NCI-H524 (cell line): ENCODE results near the gene ZNF764.
"Not testable (repeated sequence)": the region's sequence is repeated elsewhere in the genome, so short reads cannot be mapped to it uniquely, and the experiment has no call there.

Source experiments
- DNase-seq, 2 experiments: peaks; one replicate each; lab custom pipeline; 2025; lab: John Stamatoyannopoulos, UW

ZNF764 gene

DNA sequence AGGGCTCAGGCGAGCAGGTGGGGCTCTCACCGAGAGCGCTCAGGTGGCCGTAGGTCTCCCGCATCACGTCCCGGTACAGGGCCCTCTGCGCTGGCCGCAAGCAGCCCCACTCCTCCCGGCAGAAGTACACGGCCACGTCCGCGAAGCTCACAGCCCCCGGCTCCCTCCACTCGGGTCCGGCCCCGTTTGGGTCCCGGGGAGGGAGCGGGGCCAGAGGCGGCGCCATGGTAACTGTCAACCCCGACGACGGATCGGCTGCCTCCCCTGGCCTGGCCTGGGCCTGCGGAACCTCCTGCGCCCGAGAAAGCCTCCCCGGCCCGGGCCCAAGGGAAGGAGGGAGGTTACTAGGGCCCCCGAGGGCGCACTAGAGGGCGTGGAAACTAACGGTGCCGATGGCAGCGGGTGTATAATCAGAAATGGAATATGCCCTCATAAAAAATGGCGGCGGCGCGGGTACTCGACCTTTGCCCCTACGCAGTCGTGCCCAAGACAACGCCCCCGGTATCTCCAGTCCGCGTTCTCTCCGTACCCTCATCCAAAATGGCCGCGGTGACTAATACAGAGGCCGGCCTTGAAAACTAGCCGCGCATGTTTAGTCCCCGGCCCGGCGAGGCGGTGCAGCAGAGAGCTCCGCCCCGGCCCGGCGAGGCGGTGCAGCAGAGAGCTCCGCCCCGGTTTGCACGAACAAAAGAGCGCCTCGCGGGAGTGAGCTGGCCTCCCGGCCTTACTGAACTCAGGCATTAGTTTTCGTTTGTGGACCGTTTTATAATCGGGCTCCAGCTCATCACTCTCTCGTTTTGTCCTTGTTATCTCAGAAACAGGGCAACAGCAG, at the start of gene ZNF764:
ZNF764 (minus strand) TSS at position 418 of the 832 bp plus-strand sequence; CDS start at position 226, 192 bp downstream.
- peak; percentile 95 to 99 for DNase-seq

DNA sequence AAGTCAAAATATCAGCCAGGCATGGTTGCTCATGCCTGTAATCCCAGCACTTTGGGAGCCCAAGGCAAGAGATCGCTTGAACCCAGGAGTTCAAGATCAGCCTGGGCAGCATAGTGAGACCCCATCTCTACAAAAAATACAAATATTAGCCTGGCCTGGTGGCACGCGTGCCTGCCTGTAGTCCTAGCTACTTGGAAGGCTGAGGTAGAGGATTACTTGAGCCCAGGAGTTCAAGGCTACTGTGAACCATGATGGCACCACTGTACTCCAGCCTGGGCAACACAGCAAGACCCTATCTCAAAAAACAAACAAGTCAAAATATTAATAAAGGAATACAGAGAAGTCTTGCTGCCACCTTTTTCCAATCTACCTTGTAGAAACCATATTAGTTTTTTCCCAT, 47.8 kb upstream of the ZNF764 start:
- DNase-seq, result no peak

DNA sequence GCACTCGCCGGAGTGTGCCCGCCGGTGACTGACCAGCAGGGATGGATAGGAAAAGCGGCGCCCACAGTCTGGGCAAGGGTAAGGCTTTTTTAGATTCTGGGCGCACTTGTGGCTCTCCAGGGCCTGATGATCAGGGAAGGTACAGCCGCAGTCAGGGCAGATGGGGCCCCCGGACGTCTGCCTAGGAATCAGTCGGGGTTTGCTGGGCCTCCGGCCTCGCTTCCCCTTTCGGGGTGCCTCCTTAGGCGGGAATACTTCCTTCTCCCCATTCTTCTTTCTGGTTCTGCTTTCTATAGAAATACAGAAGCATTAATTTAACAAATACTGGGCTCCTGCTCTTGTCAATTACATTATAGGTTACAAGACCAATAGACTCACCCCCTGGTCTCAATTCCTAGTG, 47.0 kb upstream of the ZNF764 start:
- no peak for DNase-seq

DNA sequence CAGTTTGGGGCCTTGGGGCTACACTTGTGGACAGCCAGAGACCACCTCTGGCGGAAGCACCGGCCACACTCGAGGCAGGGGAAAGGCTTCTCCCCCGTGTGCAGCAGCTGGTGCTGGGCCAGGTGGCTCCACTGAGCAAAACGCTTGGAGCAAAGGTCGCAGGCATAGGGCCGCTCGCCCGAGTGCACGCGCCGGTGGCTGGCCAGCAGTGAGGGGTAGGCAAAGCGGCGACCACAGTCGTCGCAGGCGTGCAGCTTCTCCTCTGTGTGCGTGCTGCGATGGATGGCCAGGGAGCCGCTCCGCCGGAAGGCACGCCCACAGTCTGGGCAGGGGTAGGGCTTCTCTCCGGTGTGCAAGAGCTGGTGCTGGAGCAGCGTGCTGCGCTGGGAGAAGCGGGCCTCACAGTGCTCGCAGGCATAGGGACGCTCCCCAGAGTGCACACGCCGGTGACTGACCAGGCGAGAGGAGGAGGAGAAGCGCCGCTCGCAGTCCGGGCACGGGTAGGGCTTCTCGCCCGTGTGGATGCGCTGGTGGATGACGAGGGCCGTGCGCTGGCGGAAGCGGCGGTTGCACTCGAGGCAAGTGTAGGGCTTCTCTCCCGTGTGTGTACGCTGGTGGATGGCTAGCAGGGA, 46.3 kb upstream of the ZNF764 start:
- DNase-seq, result no peak

- no peak for DNase-seq
Observed at GRCh38 chr16:30603945-30604315, 45.8 kb upstream of the ZNF764 start.

DNA sequence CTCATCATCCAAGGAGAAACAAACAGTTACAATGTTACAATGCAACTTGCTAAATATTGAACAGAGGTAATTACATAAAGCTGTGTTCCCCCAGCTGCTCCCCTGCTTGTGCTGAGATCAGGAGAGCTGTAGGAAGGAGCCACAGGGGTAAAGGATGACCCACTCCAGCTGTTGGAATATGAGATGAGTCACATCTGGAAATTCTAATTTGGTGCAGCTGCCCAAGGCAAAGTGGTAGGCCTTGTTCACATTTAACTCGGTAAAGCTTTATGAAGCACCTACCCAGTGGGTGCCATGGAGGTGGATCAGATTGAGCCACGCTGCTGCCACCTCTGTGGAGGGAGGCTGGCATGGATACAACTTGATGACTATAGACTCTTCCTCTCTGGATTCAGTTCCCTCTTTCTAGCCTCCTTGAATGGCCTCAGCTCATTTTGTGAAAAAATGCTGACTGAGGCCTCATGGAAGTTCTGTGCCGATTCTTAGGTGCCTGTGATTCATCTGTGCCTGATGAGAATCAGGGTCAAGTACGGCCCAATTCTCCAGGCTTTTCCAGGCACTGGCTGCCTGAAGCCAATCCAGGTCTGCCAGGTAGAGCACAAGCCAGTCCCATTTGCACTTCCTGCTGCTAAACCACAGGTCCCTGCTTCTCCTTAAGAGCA, 44.6 kb upstream of the ZNF764 start:
- no peak for DNase-seq

GRCh38 chr16:30601966-30602365, 43.8 kb upstream of the ZNF764 start:
- DNase-seq, result no peak

GRCh38 chr16:30600929-30601328, 42.8 kb upstream of the ZNF764 start:
- DNase-seq, result no peak

GRCh38 chr16:30600215-30600614, 42.0 kb upstream of the ZNF764 start:
- DNase-seq, result no peak

- no peak for DNase-seq
Observed at GRCh38 chr16:30592871-30593270, 34.7 kb upstream of the ZNF764 start.

- DNase-seq, result not testable (repeated sequence)
Observed at GRCh38 chr16:30590869-30591268, 32.7 kb upstream of the ZNF764 start.

- DNase-seq, result not testable (repeated sequence)
Observed at GRCh38 chr16:30589582-30589981, 31.4 kb upstream of the ZNF764 start.

DNA sequence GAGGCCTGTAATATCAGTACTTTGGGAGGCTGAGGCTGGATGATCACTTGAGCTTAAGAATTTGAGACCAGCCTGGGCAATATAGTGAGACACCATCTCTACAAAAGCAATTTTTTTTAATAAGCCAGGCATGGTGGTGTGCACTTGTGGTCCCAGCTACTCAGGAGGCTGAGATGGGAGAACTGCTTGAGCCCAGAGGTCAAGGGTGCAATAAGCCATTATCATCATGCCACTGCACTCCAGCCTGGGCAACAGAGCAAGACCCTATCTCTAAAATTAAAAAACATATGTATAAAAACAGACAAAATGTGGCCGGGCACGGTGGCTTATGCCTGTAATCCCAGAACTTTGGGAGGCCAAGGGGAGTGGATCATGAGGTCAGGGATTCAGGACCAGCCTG, 30.5 kb upstream of the ZNF764 start:
- no peak for DNase-seq

DNA sequence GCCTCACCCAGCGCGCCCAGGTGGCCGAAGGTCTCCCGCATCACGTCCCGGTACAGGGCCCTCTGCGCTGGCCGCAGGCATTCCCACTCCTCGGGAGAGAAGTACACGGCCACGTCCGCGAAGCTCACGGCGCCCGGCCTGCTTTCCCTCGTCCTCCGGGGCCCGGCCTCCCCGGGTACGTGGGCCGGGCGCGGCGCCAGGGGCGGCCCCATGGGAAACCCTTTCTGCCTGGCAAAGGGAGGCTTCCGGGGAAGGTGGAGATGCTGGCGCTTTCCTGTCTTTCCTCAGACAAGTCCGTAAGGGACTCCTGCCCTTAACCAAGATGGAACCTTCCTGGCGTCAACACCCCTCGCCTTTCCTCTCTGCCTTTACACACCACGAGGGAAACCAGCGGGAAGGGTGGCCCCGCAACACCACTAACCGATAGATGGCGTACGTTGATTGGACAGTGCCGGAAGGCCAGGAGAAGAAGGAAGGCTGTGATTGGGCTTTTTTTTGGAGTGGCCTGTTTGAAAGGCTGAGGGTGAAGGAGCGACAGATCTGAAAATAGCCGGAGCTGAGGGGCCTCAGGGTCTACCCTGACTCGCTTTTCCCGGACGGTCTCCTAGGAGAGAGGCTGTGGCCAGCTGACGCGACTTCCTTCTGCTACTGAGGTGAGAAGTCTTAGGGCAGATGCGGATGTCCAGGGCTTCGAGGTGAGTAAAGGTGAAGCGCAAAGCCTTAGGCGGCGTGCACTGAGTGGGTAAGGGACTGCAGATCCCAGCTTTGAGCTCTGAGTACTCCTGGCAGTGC, 27.4 kb upstream of the ZNF764 start, which contains the start of gene ZNF785:
ZNF785 (minus strand) TSS at position 298 of the 792 bp plus-strand sequence; CDS start at position 212, 86 bp downstream.
- peak; percentile 100 for DNase-seq

DNA sequence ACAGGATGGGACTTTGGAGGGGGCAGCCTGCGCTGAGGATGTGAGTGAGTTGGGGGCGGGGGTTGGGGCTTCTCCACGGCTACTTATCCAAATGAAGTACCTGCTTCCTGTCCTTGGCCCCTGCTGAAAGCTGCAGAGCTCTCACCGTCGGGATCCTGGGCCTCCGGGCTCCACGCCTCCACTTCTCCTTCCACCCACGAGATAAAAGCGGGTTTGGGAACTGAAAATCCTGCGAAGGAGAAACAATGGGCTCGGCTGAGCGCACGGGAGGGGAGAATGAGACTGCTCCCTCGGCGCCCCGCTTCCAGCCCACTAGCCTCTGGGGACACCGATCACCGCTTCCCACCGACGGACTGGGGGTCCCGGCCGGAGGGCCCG, 26.8 kb upstream of the ZNF764 start:
- peak in 1 of 2 experiments; percentile 40 for DNase-seq

DNA sequence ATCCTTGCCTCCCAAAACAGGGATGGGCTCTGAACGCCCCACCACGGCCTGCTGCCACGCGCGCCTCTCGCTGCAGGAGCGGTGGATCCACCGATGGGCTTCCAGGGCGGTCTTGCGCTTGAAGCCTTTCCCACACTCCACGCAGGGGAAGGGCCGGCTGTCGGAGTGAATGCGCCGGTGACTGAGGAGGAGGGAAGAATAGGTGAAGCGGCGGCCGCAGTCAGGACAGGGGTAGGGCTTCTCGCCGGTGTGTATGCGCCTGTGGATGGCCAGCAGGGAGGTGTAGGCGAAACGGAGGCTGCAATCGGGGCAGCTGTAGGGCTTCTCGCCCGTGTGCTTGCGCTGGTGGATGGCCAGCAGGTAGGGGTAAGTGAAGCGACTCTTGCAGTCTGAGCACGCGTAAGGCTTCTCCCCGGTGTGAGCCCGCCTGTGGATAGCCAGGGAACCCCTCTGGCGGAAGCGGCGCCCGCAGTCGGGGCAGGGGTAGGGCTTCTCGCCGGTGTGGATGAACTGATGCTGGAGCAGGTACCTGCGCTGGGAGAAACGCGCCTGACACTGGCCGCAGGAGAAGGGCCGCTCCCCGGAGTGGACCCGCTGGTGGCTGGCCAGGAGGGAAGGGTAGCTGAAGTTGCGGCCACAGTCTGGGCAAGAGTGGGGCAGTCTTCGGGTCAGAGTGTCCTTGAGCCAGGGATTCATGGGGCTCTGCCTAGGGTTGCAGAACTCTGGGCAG, 24.6 kb upstream of the ZNF764 start:
- no peak for DNase-seq

- DNase-seq, result no peak
Observed at GRCh38 chr16:30581457-30581856, 23.3 kb upstream of the ZNF764 start.

GRCh38 chr16:30574678-30575077, 16.5 kb upstream of the ZNF764 start:
- DNase-seq, result no peak

DNA sequence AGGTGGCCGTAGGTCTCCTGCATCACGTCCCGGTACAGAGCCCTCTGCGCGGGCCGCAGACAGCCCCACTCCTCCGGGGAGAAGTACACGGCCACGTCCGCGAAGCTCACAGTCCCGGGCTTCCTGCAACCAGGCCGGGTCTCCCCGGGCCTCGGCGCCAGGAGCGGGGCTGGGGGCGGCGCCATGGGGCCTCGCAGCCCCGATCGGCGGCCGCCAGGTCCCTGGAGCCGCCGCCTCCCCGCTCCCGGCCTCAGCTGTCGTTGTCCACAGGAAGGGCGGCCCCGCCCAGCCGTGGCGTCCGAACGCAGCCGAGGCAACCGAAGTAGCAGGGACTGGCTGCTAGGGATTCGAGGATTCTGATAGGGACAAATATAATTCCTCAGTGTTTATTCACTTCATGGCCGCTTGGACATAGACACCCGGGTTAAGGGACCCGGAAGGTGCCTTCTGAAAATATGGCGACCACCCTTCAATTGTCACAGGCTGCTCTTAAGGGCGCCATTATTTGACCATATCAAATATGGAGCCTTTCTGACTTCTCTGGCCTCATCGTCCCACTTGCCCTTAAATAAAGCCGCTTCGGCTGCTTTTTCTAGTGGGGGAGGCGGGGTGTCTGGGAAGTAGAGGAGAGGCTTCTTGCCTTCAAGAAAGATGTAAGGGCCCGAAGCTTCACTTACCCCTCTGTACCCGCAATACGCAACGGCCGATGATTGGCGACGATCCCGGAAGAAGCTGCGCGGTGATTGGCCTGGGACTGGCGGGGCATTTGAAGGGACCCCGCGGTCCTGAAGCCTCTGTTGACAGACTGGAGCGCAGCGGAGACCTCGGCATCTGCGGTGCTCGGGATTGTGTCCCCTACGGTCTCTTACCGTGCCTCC, 13.5 kb upstream of the ZNF764 start, which contains the start of gene ZNF688:
ZNF688 (minus strand) TSS at position 270 of the 878 bp plus-strand sequence; CDS start at position 185, 85 bp downstream.
- DNase-seq, result peak; percentile 99
